Thymus (tissue), 11 donors: ENCODE results near the gene INSRR. TPM values are rescaled to one million over a fixed set of nuclear protein-coding genes. Genes with fewer than 3 reads are reported as not detected.

Experiments used
- DNase-seq, 9 donors: peaks; one replicate each; pipeline ENCODE4 v3.0.0-alpha.2; 2013; ENCODE audit warnings: low spot score in 9 of 9, low read depth in 6 of 9, missing footprints in 1 of 9
- H3K27ac ChIP-seq, 2 donors: one replicate each; pipeline ENCODE4 v1.5.1; 2013; ENCODE audit warnings: control low read depth in 1 of 2, low read depth in 1 of 2, low read length in 1 of 2, mild to moderate bottlenecking in 1 of 2, moderate library complexity in 1 of 2
- H3K27me3 ChIP-seq, 2 donors: one replicate each; pipeline ENCODE4 v1.5.1; 2013; ENCODE audit warnings: low read length in 1 of 2; ENCODE audit not compliant: control insufficient read depth in 2 of 2, insufficient read depth in 1 of 2
- H3K36me3 ChIP-seq, 2 donors: one replicate each; pipeline ENCODE4 v1.5.1; 2013; ENCODE audit warnings: low read length in 1 of 2, mild to moderate bottlenecking in 1 of 2, moderate library complexity in 1 of 2; ENCODE audit not compliant: control insufficient read depth in 2 of 2, insufficient read depth in 2 of 2
- H3K4me1 ChIP-seq, 2 donors: one replicate each; pipeline ENCODE4 v1.5.1; 2013; ENCODE audit warnings: low read length in 2 of 2; ENCODE audit not compliant: control insufficient read depth in 2 of 2, insufficient read depth in 2 of 2
- H3K4me3 ChIP-seq, 2 donors: one replicate each; pipeline ENCODE4 v1.5.1; 2013; ENCODE audit warnings: low read length in 2 of 2, control low read depth in 1 of 2, mild to moderate bottlenecking in 1 of 2
- H3K9me3 ChIP-seq, 2 donors: one replicate each; pipeline ENCODE4 v1.5.1; 2013; ENCODE audit warnings: low read length in 1 of 2, mild to moderate bottlenecking in 1 of 2; ENCODE audit not compliant: control insufficient read depth in 2 of 2, insufficient read depth in 1 of 2
- WGBS: extraction: QIAGEN DNeasy Blood & Tissue Kit; methylation state at CpG from one replicate; pipeline ENCODE4 v1.1.7; 2013; 5-methylcytosine and 5-hydroxymethylcytosine counted together
- polyA plus RNA-seq: library from polyadenylated mRNA; stranded (reverse); fragments of 200-250 nt; gene quantifications from one replicate; pipeline ENCODE4 v1.2.3, GENCODE V29; 2013
- total RNA-seq: library from RNA; stranded (reverse); fragments of 120-200 nt; gene quantifications from one replicate; pipeline ENCODE4 v1.2.4, GENCODE V29; 2013
- donor health status: healthy.

Gene INSRR
- total and polyA plus RNA-seq, 2 donors = 0.33 to 0.43 TPM

- H3K4me1 ChIP-seq = peaks cover 0 to 7% of the 10 kb centered on the region in 2 donors
- no peak for DNase-seq
- WGBS = 90% methylated on average over 23 of the region's 23 CpGs
- no peak overlapping the region for H3K4me3 ChIP-seq
- no peak overlapping the region for H3K27ac ChIP-seq
- no peaks in the 10 kb centered on the region for H3K36me3 ChIP-seq
- peaks cover 0 to 5% of the 10 kb centered on the region in 2 donors for H3K9me3 ChIP-seq
- peaks cover 3 to 41% of the 10 kb centered on the region in 2 donors for H3K27me3 ChIP-seq
Observed at GRCh38 chr1:156901966-156902915, 43.3 kb upstream of the INSRR start.

- Histone ChIP-seq H3K27ac (no peak overlapping the region), H3K36me3 (no peaks in the 10 kb centered on the region), H3K9me3 (peaks cover 0 to 5% of the 10 kb centered on the region in 2 donors), H3K27me3 (peaks cover 3 to 46% of the 10 kb centered on the region in 2 donors), H3K4me3 (no peak overlapping the region), H3K4me1 (peaks cover 0 to 7% of the 10 kb centered on the region in 2 donors)
- 93% methylated on average over 4 of the region's 4 CpGs for WGBS
- no peak for DNase-seq
Observed at GRCh38 chr1:156901590-156901900, 42.6 kb upstream of the INSRR start.

- Histone ChIP-seq H3K36me3 (no peaks in the 10 kb centered on the region), H3K27me3 (peaks cover 3 to 50% of the 10 kb centered on the region in 2 donors), H3K4me3 (no peak overlapping the region), H3K9me3 (peaks cover 0 to 2% of the 10 kb centered on the region in 2 donors), H3K4me1 (peaks cover 0 to 7% of the 10 kb centered on the region in 2 donors), H3K27ac (no peak overlapping the region)
- 80% methylated on average over 6 of the region's 6 CpGs for WGBS
- no peak for DNase-seq
Observed at GRCh38 chr1:156900896-156901589, 42.1 kb upstream of the INSRR start.

GRCh38 chr1:156899956-156900718 is 41.2 kb upstream of the INSRR start:
- H3K27ac ChIP-seq = no peak overlapping the region
- H3K4me3 ChIP-seq = no peak overlapping the region
- H3K9me3 ChIP-seq = no peaks in the 10 kb centered on the region
- peaks cover 3 to 57% of the 10 kb centered on the region in 2 donors for H3K27me3 ChIP-seq
- no peak for DNase-seq
- peaks cover 0 to 7% of the 10 kb centered on the region in 2 donors for H3K4me1 ChIP-seq
- WGBS = 91% methylated on average over 12 of the region's 12 CpGs
- H3K36me3 ChIP-seq = no peaks in the 10 kb centered on the region

GRCh38 chr1:156898971-156899664 is 40.2 kb upstream of the INSRR start:
- DNase-seq = no peak
- Histone ChIP-seq H3K9me3 (no peaks in the 10 kb centered on the region), H3K4me3 (no peak overlapping the region), H3K4me1 (peaks cover 0 to 8% of the 10 kb centered on the region in 2 donors), H3K27ac (no peak overlapping the region), H3K27me3 (peaks cover 8 to 64% of the 10 kb centered on the region in 2 donors), H3K36me3 (no peaks in the 10 kb centered on the region)
- 83% methylated on average over 12 of the region's 12 CpGs for WGBS

GRCh38 chr1:156898161-156898566 is 39.2 kb upstream of the INSRR start:
- Histone ChIP-seq H3K36me3 (no peaks in the 10 kb centered on the region), H3K27me3 (peaks cover 17 to 74% of the 10 kb centered on the region in 2 donors), H3K9me3 (no peaks in the 10 kb centered on the region), H3K27ac (no peak overlapping the region), H3K4me1 (peaks cover 0 to 16% of the 10 kb centered on the region in 2 donors), H3K4me3 (no peak overlapping the region)
- WGBS = 18% methylated on average over 11 of the region's 13 CpGs
- no peak for DNase-seq

- no peak for DNase-seq
- Histone ChIP-seq H3K27me3 (peaks cover 23 to 80% of the 10 kb centered on the region in 2 donors), H3K4me3 (no peak overlapping the region), H3K9me3 (no peaks in the 10 kb centered on the region), H3K27ac (peak overlapping the region in 1 of 2 donors; percentile 17), H3K4me1 (peaks cover 0 to 17% of the 10 kb centered on the region in 2 donors), H3K36me3 (no peaks in the 10 kb centered on the region)
- 90% methylated on average over 14 of the region's 14 CpGs for WGBS
Observed at GRCh38 chr1:156897078-156897825, 38.3 kb upstream of the INSRR start.

- H3K27me3 ChIP-seq = peaks cover 24 to 84% of the 10 kb centered on the region in 2 donors
- 97% methylated on average over 16 of the region's 16 CpGs for WGBS
Observed at GRCh38 chr1:156896490-156897033, 37.6 kb upstream of the INSRR start.

More at GRCh38 chr1:156896490-156897033, 37.6 kb upstream of the INSRR start:
- H3K9me3 ChIP-seq = peaks cover 0 to 5% of the 10 kb centered on the region in 2 donors
- H3K4me3 ChIP-seq = no peak overlapping the region
- H3K4me1 ChIP-seq = peaks cover 0 to 20% of the 10 kb centered on the region in 2 donors
- DNase-seq = no peak
- no peak overlapping the region for H3K27ac ChIP-seq
- H3K36me3 ChIP-seq = no peaks in the 10 kb centered on the region
